COLO829 (cell line): ENCODE measurements around the gene GNG12.
A peak's percentile ranks its signal among the peaks of the same experiment; 100 is the strongest.

Source experiments
- DNase-seq: peaks from one replicate; pipeline ENCODE4 v3.0.0; 2012; ENCODE audit warnings: low spot score

GNG12 gene

GRCh38 chr1:67840449-67840848, 7.2 kb upstream of the GNG12 start:
- DNase-seq: no peak

GRCh38 chr1:67839826-67840225, 6.6 kb upstream of the GNG12 start:
- no peak for DNase-seq

GRCh38 chr1:67838180-67838910, 5.1 kb upstream of the GNG12 start:
- no peak for DNase-seq

- no peak for DNase-seq
Measured at GRCh38 chr1:67836769-67837168, 3.5 kb upstream of the GNG12 start.

- DNase-seq: no peak
Measured at GRCh38 chr1:67835663-67836452, 2.6 kb upstream of the GNG12 start.

- no peak for DNase-seq
Measured at GRCh38 chr1:67834246-67834877, 1.1 kb upstream of the GNG12 start.

GRCh38 chr1:67833602-67833940, 304 bp upstream of the GNG12 start:
- DNase-seq: peak; percentile 31

GRCh38 chr1:67831850-67832513, 1.3 kb downstream of the GNG12 start:
- DNase-seq: peak; percentile 93

- DNase-seq: no peak
Measured at GRCh38 chr1:67830928-67831830, 2.1 kb downstream of the GNG12 start.

GRCh38 chr1:67830226-67830625, 3.0 kb downstream of the GNG12 start:
- DNase-seq: no peak

- DNase-seq: no peak
Measured at GRCh38 chr1:67827688-67828087, 5.6 kb downstream of the GNG12 start.

GRCh38 chr1:67825591-67825990, 7.7 kb downstream of the GNG12 start:
- DNase-seq: no peak

- DNase-seq: no peak
Measured at GRCh38 chr1:67824766-67825165, 8.5 kb downstream of the GNG12 start.

GRCh38 chr1:67823615-67824014, 9.7 kb downstream of the GNG12 start:
- no peak for DNase-seq

- no peak for DNase-seq
Measured at GRCh38 chr1:67821263-67821662, 12.0 kb downstream of the GNG12 start.

- DNase-seq: no peak
Measured at GRCh38 chr1:67818725-67819301, 14.5 kb downstream of the GNG12 start.

GRCh38 chr1:67818162-67818561, 15.1 kb downstream of the GNG12 start:
- no peak for DNase-seq

GRCh38 chr1:67817319-67817718, 15.9 kb downstream of the GNG12 start:
- no peak for DNase-seq

- no peak for DNase-seq
Measured at GRCh38 chr1:67816506-67816905, 16.8 kb downstream of the GNG12 start.

GRCh38 chr1:67816095-67816475, 17.2 kb downstream of the GNG12 start:
- no peak for DNase-seq
